GM18858 (cell line): ENCODE results near the gene RSBN1L.

ENCODE experiments used
- ATAC-seq: cut with Tn5 transposase; IDR thresholded peaks from one replicate; pipeline ENCODE4 v1.9.1; 2021; ENCODE audit not compliant: unreplicated experiment

Gene RSBN1L

DNA sequence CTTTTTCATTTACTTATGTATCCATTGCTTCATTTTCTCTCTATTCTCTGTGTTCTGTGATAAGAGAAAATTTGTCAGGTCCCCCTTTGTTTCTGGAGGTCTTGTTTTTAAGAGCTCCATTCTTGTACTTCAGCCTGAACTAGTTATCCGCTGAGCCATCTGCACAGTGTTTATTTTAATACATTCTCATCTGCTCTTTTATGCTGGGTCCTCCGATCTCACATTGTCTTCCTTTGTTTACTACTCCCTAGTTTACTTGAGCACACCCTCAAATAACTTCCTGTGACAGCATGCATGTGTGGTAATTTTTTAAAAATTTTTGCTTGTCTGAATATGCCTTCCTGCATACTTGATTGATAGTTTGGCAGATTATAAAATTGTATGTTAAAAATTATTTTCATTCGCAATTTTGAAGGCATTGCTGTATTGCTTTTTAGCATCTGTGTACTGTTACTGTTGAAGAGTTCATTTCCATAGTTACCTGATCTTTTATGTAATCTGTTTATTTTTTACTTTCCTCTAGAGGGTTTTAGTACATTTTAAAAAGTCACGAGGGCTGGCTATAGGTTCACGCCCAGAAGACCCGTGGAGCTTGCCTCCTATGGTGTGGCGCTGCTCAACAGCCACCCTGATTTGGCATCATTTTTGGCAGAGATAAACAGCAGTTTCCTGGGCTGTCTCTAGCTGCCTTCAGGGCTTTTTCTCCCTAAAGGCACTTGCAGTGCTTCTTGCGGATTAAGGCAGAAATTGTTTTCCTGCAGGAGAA is 31.9 kb downstream of the RSBN1L start:
- no peak for ATAC-seq

DNA sequence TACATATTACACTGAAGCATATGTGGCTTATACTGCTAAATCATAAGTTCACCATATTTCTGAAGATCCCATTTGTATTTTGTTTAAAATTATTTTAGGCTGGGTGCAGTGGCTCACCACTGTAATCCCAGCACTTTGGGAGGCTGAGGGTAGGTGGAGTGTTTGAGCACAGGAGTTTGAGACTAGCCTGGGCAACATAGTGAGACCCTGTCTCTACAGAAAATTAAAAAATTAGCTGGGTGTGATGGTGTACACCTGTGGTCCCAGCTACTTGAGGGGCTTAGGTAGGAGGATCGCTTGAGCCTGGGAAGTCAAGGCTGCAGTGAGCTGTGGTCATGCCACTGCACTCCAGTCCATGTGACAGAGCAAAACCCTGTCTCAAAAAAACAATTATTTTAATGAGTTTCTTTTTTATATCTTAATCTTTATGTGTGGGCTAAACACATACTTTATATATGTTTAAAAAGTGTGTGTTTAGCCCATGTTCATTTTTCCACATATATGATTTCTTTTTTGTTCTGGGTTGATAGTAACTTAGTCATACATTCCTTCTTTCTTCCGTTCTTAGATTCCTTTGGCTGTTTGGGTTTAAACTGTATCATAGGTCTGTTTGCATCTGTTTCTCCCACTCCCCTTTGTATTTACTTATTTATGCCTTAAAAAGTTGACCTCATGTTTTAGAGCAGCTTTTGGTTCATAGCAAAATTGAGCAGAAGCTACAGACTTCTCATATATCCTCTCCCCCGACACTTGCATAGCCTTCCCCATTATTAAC is 33.5 kb downstream of the RSBN1L start:
- ATAC-seq = no peak

DNA sequence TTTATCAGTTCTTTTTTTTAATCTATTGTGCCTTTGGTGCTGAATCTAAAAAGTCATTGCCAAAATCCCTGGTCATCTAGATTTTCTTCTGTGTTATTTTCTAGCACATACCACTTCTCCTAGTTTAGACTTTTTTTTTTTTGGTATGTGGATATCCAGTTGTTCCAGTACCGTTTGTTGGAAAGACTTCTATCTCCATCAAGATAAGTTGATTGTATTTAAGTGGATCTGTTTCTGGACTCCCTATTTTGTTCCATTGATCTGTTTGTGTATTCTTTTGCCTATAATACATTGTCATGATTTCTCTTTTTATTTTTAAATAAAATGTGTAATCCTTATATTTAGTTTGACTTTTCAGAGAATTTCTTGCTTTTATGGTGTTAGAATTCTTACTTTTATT is 35.5 kb downstream of the RSBN1L start:
- ATAC-seq = no peak

DNA sequence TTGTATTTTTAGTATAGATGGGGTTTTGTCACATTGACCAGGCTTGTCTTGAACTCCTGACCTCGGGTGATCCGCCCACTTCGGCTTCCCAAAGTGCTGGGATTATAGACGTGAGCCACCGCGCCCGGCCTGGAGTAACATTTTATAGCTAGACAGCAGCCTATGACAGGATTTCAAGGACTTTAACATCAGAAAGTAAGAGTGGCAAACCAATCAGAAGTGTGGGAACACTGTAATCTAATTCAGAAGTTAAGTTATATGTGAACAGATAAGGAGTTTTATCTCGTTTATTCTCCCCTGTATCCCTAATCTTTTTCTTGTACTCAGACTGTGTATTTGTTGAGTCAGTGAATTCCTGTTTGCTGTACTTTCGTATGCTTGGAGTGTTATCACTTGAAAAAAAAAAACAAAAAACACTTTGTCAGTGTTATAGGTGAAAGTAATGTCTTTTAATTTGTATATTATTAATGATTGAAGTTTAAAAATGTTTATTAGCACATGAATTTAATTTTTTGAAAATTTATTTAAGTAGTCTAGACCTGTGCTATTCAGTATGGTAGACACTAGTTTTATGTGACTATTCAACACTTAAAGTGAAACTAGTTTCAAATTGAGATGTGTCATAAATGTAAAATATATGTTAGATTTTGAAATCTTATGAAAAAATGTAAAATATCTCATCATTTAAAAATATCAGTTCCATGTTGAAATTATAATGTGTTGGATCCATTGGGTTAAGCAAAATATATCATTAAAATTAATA is 38.6 kb downstream of the RSBN1L start:
- no peak for ATAC-seq

DNA sequence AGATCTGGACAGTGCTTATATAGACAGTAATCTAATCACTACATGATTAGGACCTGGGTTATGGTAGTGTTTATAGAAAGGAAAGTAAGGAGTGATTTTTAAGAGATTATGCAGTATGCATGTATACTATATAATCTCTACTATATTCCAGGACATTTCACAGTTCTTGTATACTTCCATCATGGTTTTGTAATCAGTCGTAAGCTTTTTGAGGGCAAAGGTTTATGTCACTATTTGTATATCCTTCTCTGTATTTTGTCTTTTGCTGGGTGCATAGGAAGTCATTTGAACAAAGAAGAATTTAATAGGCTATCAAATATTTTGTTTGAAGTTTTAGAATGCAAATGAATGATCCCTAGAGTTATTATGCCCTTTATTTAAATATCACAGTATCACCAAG is 39.2 kb downstream of the RSBN1L start:
- ATAC-seq = no peak

DNA sequence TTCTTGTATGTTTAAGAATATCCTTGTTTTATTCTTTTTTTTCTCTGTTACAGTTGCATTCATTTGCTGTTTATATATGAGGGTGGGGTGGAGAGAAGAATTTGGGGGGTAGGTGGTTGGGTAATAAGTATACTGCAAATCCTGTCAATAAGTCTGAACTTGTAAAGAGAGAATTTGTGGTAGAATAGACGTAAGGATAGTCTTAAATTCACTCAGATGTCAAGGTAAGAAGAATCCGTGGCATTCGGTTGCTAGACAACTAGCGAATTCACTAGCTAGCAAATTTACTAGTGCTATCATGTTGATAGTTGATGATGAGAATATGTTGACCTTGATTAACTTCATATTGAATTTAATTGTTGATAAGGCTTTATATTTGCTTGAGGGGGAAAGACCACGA is 40.7 kb downstream of the RSBN1L start:
- no peak for ATAC-seq

DNA sequence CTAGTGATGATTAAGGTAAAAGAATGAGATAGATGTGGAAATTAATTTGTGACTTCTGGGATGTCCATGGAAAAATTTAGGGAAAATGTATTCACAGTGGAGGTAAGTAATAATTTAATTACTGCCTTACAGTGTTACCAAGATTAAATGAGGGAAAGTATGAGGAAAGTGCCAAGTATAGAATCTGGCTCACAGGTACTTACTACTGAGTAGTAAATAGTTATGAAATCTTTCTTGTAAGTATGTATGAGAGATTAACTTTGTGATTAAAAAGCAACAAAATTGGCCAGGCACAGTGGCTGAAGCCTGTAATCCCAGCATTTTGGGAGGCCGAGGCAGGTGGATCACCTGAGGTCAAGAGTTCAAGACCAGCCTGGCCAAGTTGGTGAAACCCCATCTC is 42.1 kb downstream of the RSBN1L start:
- no peak for ATAC-seq

DNA sequence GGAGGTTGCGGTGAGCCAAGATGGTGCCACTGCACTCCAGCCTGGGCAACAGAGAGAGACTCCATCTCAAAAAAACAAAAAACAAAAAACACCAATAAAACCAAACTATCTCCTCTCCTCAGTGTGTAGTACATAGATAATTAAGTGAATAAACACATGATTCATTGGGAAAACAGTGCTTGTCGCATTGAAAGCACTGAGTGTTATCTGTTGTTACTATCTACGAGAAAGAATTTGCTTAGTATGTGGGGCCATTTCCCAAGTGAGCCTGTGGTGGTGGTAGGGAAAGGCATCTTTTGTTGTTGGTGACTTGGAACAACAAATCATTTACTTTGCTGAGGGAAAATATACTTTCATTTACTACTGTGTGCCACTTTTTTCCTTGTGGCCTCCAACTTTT is 42.6 kb downstream of the RSBN1L start:
- no peak for ATAC-seq

DNA sequence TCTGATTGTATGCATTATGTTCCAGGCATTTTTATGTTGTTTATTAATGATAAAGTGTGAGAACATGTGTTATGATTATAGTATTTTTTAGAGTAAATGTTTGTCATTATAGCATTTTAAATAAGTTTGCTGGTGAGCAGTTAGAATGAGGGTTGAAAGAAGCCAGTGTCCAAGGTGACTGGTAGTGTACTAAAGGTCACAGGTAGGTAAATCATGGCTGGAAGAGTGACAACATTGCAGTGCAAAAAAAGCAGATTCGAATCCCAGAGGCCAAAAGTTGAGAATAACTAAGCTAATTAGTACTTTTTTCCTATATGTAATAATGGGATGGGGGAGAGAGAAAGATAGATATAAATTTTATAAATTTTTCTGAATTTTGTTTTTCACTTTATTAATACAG is 44.0 kb downstream of the RSBN1L start:
- no peak for ATAC-seq

DNA sequence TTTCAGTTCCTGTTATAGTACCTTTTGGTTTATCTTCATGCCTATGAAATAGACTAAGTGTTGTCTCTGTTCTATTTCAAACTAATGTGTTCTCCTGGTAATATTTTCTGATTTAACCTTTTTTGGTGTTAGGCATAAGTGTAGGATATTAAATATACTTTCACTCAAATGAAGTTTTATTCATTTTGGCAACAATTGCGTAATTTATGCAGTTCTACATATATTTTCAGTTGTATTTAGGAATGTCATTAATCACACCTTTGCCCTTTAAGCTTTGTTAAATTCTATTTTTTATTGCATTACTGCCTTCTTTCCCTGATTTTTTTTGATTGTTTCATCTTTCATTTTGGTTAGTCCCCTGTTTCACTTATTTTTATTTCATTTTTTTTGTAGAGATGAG is 47.3 kb downstream of the RSBN1L start:
- no peak for ATAC-seq

DNA sequence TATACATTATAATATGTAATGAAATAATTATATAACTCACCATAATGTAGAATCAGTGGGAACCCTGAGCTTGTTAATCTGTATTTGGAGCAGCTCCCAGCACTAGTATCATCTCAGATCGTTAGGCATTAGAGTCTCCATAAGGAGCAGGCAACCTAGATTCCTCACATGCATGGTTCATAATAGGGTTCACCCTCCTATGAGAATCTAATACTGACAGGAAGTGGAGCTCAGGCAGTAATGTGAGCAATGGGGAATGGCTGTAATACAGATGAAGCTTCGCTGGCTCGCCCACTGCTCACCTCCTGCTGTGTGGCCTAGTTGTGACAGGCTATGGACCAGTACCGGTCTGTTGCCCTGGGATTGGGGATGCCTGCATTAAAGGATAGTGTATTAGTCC is 49.5 kb downstream of the RSBN1L start:
- ATAC-seq = no peak

DNA sequence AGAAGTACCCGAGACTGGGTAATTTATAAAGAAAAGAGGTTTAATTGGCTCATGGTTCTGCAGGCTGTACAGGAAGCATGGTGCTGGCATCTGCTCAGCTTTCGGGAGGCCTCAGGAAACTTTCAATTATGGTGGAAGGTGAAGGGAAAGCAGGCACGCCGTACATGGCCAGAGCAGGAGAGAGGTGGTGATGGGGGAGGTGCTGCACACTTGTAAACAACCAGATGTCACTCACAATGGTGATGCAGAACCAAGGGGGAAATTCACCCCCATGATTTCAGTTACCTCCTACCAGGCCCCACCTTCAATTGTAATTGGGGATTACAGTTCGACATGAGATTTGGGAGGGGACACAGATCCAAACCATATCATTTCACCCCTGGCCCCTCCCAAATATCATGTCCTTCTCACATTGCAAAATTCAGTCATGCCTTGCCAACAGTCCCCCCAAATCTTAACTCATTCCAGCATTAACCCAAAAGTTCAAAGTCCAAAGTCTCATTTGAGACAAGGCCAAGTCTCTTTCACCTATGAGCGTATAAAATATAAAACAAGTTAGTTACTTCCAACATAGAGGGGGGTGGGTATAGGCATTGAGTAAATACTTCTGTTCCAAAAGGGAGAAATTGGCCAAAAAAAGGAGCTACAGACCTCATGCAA is 50.0 kb downstream of the RSBN1L start:
- ATAC-seq = no peak

DNA sequence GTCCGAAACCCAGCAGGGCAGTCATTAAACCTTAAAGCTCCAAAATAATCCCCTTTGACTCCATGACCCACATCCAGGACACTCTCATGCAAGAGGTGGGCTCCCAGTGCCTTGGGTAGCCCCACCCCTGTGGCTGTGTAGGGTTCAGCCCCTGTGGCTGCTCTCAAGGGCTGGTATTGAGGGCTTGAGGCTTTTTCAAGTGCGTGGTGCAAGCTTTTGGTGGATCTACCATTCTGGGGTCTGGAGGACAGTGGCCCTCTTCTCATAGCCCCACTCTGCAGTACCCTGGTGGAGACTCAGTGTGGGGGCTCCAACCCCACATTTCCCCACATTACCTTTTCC is 50.5 kb downstream of the RSBN1L start:
- ATAC-seq = no peak

DNA sequence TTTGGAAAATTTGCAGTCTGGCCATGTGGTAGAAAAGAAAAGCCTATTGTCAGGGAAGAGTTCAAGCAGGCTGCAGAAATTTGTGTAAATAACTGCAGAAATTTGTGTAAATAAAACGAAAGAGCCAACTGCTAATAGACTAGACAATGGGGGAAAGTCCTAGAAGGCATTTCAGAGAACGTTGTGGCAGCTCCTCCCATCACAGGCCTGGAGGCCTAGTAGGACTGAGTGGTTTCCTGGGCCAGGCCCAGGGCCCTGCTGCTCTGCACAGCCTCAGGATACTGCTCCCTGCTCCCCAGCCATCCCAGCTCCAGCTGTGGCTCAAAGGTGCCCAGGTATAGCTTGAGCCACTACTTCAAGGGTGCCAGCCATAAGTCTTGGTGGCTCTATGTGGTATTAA is 50.9 kb downstream of the RSBN1L start:
- ATAC-seq = no peak

DNA sequence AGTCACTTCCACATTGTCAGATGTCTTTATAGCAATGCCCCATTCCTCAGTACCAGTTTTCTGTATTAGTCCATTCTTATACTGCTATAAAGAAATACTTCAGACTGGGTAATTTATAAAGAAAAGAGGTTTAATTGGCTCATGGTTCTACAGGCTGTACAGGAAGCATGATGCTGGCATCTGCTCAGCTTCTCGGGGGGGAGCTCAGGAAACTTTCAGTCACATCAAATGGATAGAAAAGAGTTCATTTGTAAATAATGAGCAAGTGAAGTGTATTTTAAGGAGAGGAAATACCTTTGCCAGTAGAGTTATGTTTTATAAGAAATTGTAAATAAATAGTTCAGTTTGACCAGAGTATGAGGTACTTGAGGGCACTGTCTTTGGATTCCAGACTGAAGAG is 51.5 kb downstream of the RSBN1L start:
- ATAC-seq = no peak

DNA sequence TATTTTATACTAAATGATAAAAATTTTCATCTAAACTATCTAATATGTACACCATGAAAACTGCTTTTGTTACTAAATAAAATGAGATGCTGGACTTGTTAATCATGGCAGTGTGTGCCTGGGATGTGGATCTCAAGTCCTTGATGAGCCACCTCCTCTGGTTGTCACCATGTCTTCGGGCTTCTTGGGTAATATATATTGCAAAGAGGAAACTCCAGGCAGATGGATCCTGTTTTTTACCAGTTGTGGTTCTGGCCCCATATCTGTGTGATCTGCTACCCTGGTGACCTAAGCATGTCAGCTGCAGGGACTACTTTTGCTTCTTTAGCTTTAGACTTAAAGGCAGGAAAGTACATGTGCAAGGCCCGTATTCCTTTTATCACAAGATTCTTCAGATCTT is 55.8 kb downstream of the RSBN1L start:
- ATAC-seq = no peak

DNA sequence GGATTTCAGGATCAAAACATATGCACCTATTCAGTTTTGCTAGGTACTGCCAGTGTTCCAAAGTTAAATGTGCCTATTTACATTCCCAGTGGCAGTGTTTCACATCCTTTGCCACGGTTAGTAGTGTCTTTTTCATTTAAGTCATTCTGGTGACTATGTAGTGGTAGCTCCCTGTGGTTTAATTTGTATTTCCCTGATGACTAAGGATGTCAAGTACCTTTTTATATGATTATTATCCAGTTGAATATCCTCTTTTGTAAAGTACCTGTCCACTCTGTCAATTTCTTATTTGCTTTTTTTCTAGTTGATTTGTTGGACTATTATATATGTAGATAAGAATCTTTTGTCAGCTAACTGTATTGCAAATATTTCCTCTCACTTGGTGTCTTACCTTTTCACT is 56.9 kb downstream of the RSBN1L start:
- no peak for ATAC-seq

DNA sequence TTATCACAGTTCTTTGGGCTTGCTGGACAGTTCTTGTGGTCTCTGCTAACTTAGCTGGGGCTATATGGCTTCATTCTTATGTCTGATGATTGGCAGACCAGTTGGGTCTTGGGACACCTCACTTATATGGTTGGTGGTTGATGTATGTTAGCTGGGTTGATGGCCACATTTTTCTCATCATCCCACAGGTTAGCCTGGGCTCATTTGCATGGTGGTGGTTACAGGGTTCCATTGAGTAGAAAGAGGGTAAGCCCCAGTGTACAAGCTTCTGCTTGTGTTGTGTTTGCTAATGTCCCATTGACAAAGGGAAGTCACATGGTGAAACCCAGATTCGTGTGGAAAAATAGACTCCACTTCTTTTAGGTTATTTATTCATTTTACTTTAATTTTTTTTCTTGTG is 61.3 kb downstream of the RSBN1L start:
- peak; percentile 87 for ATAC-seq

DNA sequence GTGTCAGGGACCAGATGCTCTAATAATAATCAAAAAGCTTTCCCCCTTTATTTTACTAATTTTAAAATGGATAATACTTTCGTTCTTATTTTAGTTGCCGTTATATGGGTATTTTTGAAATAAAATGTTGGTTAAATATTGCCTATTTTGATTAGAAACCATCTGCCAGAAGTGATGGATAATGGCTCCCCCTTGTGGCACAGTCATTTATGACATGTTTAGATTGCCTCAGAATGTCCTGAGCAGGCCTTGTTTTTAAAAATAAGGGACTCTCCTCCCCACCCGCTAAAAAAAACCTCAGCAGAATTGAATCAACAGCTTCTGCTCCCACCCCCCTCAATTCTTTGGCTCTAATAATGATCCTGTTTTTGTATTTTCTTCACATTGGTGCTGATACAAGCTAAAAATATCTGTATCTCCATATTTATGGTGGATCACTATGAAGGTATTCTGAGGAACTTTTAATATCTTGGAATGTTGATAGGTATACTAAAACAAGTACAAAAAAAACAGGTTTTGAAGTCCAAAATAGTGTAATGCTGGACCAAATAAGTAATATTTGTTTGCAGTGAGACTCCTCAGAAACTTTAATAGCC is 63.1 kb downstream of the RSBN1L start:
- ATAC-seq = no peak

DNA sequence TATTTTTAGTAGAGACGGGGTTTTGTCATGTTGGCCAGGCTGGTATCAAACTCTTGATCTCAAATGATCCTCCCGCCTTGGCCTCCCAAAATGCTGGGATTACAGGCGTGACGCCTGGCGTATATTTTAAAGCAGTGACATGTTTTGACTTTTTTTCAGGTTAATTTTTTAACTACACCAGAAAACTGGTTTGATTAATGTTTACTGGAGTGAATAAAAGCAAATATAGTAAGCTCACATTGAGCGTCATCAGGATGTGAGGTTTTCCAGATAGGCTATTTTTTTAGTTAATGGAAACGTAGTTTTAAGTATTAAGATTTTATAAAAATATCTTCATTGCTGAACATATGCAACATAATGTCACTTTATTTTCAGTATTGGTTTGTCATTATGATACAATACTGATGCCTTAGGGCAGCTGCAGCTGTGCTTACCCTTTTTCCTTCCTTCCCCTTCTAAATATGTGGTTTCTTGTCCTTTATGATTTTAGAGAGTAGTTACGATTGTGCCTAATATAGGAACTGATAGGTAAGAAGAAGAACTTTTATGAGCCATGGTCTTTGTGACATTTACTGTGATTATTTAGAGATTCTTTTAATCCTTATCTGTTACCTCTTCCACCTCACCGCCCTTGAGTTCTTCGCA is 64.7 kb downstream of the RSBN1L start:
- peak; percentile 33 for ATAC-seq

DNA sequence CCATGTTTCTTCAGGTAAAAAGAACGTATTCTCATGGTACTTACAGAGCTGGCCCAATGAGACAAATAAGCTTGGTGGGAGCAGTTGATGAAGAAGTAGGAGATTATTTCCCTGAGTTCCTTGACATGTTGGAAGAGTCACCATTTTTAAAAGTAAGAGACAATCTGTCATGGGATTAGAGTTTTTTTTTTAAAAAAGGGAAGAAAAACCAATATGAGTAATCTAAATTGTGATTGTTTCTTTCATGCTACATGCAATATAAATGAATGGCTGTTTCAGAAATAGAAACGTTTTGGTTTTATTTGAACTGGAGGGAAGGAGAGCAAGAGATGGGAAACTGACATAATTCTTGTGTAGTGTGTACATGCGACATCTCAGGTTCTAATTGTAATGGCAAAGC is 69.2 kb downstream of the RSBN1L start:
- ATAC-seq = no peak
